GM23338 (cell line): ENCODE data around the gene EPHA8. TPM values are rescaled to one million over a fixed set of nuclear protein-coding genes. Genes with fewer than 3 reads are reported as not detected.

Experiments used
- ATAC-seq: fragments of 200-7000 bp; cut with Tn5 transposase; 3 replicates; pipeline ENCODE4 v1.9.1; 2020
- DNase-seq: peaks from one replicate; pipeline ENCODE4 v3.0.0-alpha.2; 2015; ENCODE audit warnings: low spot score
- H2AFZ ChIP-seq: fragments of 200-600 bp; sonication (generic); 2 replicates; pipeline ENCODE4 v1.8.0; 2016; ENCODE audit warnings: antibody characterized with exemption, mild to moderate bottlenecking, moderate library complexity
- H3F3A ChIP-seq: fragments of 200-600 bp; sonication (generic); replicated peaks from 2 replicates; pipeline ENCODE4 v1.8.0; 2017; ENCODE audit warnings: antibody characterized with exemption, mixed run types, low read depth
- H3K27ac ChIP-seq: fragments of 200-600 bp; sonication (generic); 2 replicates; pipeline ENCODE4 v1.6.1; 2016; ENCODE audit warnings: low read depth
- H3K27me3 ChIP-seq: fragments of 200-600 bp; sonication (generic); 2 replicates; pipeline ENCODE4 v1.8.0; 2016; ENCODE audit warnings: mild to moderate bottlenecking, mixed run types, moderate library complexity; ENCODE audit not compliant: insufficient read depth
- H3K36me3 ChIP-seq: fragments of 200-600 bp; sonication (generic); 2 replicates; pipeline ENCODE4 v1.8.0; 2016; ENCODE audit warnings: mild to moderate bottlenecking; ENCODE audit not compliant: insufficient read depth
- H3K4me1 ChIP-seq: fragments of 200-600 bp; sonication (generic); 2 replicates; pipeline ENCODE4 v1.8.0; 2016; ENCODE audit warnings: mild to moderate bottlenecking, moderate library complexity; ENCODE audit not compliant: insufficient read depth
- H3K4me2 ChIP-seq: fragments of 200-600 bp; sonication (generic); 2 replicates; pipeline ENCODE4 v1.7.1; 2017; ENCODE audit warnings: mixed run types
- H3K4me3 ChIP-seq: fragments of 200-600 bp; sonication (generic); 2 replicates; pipeline ENCODE4 v1.6.1; 2016; ENCODE audit warnings: mixed run types
- H3K79me2 ChIP-seq: fragments of 200-600 bp; sonication (generic); replicated peaks from 2 replicates; pipeline ENCODE4 v1.8.0; 2017; ENCODE audit warnings: mild to moderate bottlenecking; ENCODE audit not compliant: insufficient read depth
- H3K9me2 ChIP-seq: fragments of 200-600 bp; sonication (generic); 2 replicates; pipeline ENCODE4 v1.8.0; 2017; ENCODE audit not compliant: insufficient read depth
- H4K20me1 ChIP-seq: fragments of 200-600 bp; sonication (generic); replicated peaks from 2 replicates; pipeline ENCODE4 v1.8.0; 2017; ENCODE audit warnings: mild to moderate bottlenecking; ENCODE audit not compliant: insufficient read depth
- H3K27ac Mint-ChIP-seq: 2 replicates; pipeline ENCODE4 v1.8.0; 2020; ENCODE audit warnings: inconsistent platforms, mild to moderate bottlenecking, moderate library complexity, mixed read lengths
- H3K27me3 Mint-ChIP-seq: 3 replicates; pipeline ENCODE4 v1.8.0; 2022; ENCODE audit warnings: low read depth, mild to moderate bottlenecking, moderate library complexity, mixed read lengths, inconsistent platforms; ENCODE audit not compliant: insufficient read depth, poor library complexity
- H3K36me3 Mint-ChIP-seq: 3 replicates; pipeline ENCODE4 v1.8.0; 2021; ENCODE audit warnings: low read depth, mild to moderate bottlenecking, inconsistent platforms, moderate library complexity, mixed read lengths
- H3K4me1 Mint-ChIP-seq: 3 replicates; pipeline ENCODE4 v1.8.0; 2020; ENCODE audit warnings: mild to moderate bottlenecking, inconsistent platforms, mixed read lengths
- H3K4me3 Mint-ChIP-seq: 3 replicates; pipeline ENCODE4 v1.8.0; 2021; ENCODE audit warnings: moderate library complexity, mild to moderate bottlenecking, inconsistent platforms, mixed read lengths
- H3K9me3 Mint-ChIP-seq: 3 replicates; pipeline ENCODE4 v1.8.0; 2020; ENCODE audit warnings: moderate library complexity, mild to moderate bottlenecking, inconsistent platforms, mixed read lengths
- JUNB ChIP-seq: IDR thresholded peaks from one replicate; pipeline ENCODE4 v1.6.1; 2016; ENCODE audit warnings: antibody characterized with exemption; ENCODE audit not compliant: unreplicated experiment
- ZNF114 ChIP-seq: fragments of 250-450 bp; sonication (Bioruptor Pico); IDR thresholded peaks from 2 replicates; pipeline ENCODE4 v1.5.0; 2020; ENCODE audit warnings: mild to moderate bottlenecking, moderate library complexity
- ZNF331 ChIP-seq: fragments of 250-450 bp; sonication (Bioruptor Pico); IDR thresholded peaks from 2 replicates; pipeline ENCODE4 v1.5.0; 2020; ENCODE audit warnings: low read depth, mild to moderate bottlenecking, moderate library complexity
- polyA plus RNA-seq: library from polyadenylated mRNA; unstranded; fragments of >200 nt; fragmentation: Nextera tagmentation; extraction: Ambion mirVana; gene quantifications from 2 replicates; pipeline ENCODE4 v1.2.1, GENCODE V29; 2016
- total RNA-seq: library from RNA; depleted of rRNA; stranded (reverse); fragments of >200 nt; shearing (Covaris generic); gene quantifications from 2 replicates; pipeline ENCODE4 v1.2.3, GENCODE V29; 2014
- TF ChIP-seq, protein P1 (sequence below), 2 experiments: fragments of 200-600 bp in 1 of 2; sonication (generic) in 1 of 2; conservative IDR thresholded peaks; 2 replicates each; pipeline versions ENCODE4 v1.5.1 to v1.6.1; 2016 to 2017; ENCODE audit warnings: antibody characterized with exemption in 2 of 2, low read depth in 2 of 2, mild to moderate bottlenecking in 2 of 2, moderate library complexity in 1 of 2

Gene EPHA8
- total and polyA plus RNA-seq, 2 experiments from 2014 or later, result 2.3 to 5.0 TPM

GRCh38 chr1:22527122-22527521 is 36.2 kb upstream of the EPHA8 start:
- Histone ChIP-seq H4K20me1 (no peaks in the 10 kb centered on the region), H3K4me2 (no peak overlapping the region), H3F3A (no peaks in the 10 kb centered on the region), H3K36me3 (peaks cover 11% of the 10 kb centered on the region; the same call in 1 of the 2 replicates), H3K27me3 (no peaks in the 10 kb centered on the region), H3K4me3 (no peak overlapping the region), H3K79me2 (no peaks in the 10 kb centered on the region), H3K9me2 (no peaks in the 10 kb centered on the region), H2AFZ (no peak overlapping the region), H3K27ac (no peak overlapping the region), H3K4me1 (no peaks in the 10 kb centered on the region)
- DNase-seq (no peak), ATAC-seq (peak; percentile 57)
- peaks cover 6% of the 10 kb centered on the region; the same call in 1 of the 3 replicates for H3K36me3 Mint-ChIP-seq
- no peaks in the 10 kb centered on the region; the same call in 2 of the 3 replicates for H3K4me1 Mint-ChIP-seq
- TF ChIP-seq, protein P1, sequence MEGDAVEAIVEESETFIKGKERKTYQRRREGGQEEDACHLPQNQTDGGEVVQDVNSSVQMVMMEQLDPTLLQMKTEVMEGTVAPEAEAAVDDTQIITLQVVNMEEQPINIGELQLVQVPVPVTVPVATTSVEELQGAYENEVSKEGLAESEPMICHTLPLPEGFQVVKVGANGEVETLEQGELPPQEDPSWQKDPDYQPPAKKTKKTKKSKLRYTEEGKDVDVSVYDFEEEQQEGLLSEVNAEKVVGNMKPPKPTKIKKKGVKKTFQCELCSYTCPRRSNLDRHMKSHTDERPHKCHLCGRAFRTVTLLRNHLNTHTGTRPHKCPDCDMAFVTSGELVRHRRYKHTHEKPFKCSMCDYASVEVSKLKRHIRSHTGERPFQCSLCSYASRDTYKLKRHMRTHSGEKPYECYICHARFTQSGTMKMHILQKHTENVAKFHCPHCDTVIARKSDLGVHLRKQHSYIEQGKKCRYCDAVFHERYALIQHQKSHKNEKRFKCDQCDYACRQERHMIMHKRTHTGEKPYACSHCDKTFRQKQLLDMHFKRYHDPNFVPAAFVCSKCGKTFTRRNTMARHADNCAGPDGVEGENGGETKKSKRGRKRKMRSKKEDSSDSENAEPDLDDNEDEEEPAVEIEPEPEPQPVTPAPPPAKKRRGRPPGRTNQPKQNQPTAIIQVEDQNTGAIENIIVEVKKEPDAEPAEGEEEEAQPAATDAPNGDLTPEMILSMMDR (conservative IDR thresholded peaks at IDR 0.05; ENCODE audit: low read depth in 2 of 2), result 0 out of 4 replicates have a peak, but pooled peaks of 1 of the 2 experiments have one; percentile 3
- TF ChIP-seq ZNF331 (CRISPR knock-in tag), result no peak
- no peak overlapping the region for H3K27ac Mint-ChIP-seq
- H3K9me3 Mint-ChIP-seq, result no peaks in the 10 kb centered on the region
- H3K4me3 Mint-ChIP-seq, result no peak overlapping the region
- peaks cover 7% of the 10 kb centered on the region for H3K27me3 Mint-ChIP-seq

DNA sequence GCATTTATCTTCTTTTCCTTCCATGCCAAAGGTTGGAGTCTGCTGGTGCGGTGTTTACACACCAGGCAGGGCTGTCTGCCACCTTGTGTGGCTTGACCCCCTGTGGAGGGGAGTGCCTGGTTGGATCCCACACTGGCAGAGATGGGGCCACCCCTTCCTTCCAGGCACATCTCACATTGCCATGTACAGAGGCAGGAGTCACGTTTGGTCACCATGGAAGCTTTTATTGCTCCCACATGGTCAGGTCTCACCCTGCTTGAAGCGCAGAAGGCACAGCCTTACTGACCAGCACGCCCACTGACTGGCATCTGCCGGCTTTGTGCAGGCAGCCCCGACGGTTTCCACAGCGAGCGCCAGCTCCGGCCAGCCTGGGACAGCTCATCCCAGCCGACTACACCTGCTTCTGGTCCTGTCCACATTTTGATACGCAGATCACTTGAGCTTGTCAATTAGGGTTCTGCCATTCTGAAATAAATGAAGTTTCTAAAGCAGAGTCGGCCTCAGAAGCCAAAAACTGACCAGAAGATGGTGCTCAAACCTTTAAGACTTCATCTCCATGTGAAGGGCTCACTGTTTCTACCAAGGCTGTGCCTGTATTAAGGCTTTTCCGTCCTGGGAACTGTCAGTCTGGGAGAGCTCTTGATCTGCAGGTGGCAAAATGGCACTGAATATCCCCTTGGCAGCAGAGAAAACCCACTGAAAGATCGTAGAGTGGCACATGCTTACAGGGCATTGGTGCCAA is 35.6 kb upstream of the EPHA8 start:
- Histone ChIP-seq H3K27ac (no peak overlapping the region), H3K9me2 (no peaks in the 10 kb centered on the region), H3K4me1 (no peaks in the 10 kb centered on the region), H3F3A (no peaks in the 10 kb centered on the region), H3K36me3 (peaks cover 11% of the 10 kb centered on the region; the same call in 1 of the 2 replicates), H3K79me2 (no peaks in the 10 kb centered on the region), H3K4me2 (no peak overlapping the region), H3K27me3 (no peaks in the 10 kb centered on the region), H4K20me1 (no peaks in the 10 kb centered on the region), H3K4me3 (no peak overlapping the region), H2AFZ (no peak overlapping the region)
- ATAC-seq (peak; percentile 78), DNase-seq (peak; percentile 57)
- no peaks in the 10 kb centered on the region; the same call in 2 of the 3 replicates for H3K4me1 Mint-ChIP-seq
- TF ChIP-seq ZNF114 (CRISPR knock-in tag), result no peak
- TF ChIP-seq, protein P1 (conservative IDR thresholded peaks at IDR 0.05; ENCODE audit: low read depth in 2 of 2), result peak; percentile 42 to 69
- H3K9me3 Mint-ChIP-seq, result no peaks in the 10 kb centered on the region
- H3K36me3 Mint-ChIP-seq, result peaks cover 6% of the 10 kb centered on the region; the same call in 1 of the 3 replicates
- H3K4me3 Mint-ChIP-seq, result no peak overlapping the region
- H3K27me3 Mint-ChIP-seq, result peaks cover 7% of the 10 kb centered on the region
- no peak overlapping the region for H3K27ac Mint-ChIP-seq

DNA sequence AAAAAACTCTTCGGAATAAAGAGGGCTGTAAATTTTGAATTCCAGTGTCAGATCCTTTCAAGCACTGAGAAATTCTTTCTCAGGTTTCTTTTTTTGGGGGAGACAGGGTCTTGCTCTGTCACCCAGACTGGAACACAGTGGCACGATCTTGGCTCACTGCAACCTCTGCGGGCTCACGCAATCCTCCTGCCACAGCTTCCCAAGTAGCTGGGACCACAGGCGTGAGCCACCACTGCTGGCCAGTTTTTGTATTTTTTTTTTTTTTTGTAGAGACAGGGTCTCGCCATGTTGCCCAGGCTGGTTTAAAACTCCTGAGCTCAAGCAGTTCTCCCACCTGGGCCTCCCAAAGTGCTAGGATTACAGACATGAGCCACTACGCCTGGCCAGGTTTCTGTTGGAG is 34.8 kb upstream of the EPHA8 start:
- Histone ChIP-seq H4K20me1 (no peaks in the 10 kb centered on the region), H3K79me2 (no peaks in the 10 kb centered on the region), H3K4me1 (no peaks in the 10 kb centered on the region), H3K9me2 (no peaks in the 10 kb centered on the region), H3K27ac (no peak overlapping the region), H2AFZ (no peak overlapping the region), H3K4me2 (no peak overlapping the region), H3K4me3 (no peak overlapping the region), H3F3A (no peaks in the 10 kb centered on the region), H3K27me3 (no peaks in the 10 kb centered on the region), H3K36me3 (peaks cover 11% of the 10 kb centered on the region; the same call in 1 of the 2 replicates)
- Mint-ChIP-seq H3K4me1 (no peaks in the 10 kb centered on the region; the same call in 2 of the 3 replicates), H3K27ac (no peak overlapping the region), H3K9me3 (no peaks in the 10 kb centered on the region), H3K27me3 (peaks cover 9% of the 10 kb centered on the region), H3K36me3 (peaks cover 6% of the 10 kb centered on the region; the same call in 1 of the 3 replicates), H3K4me3 (no peak overlapping the region)
- DNase-seq, result no peak
- no peak for ATAC-seq
- TF ChIP-seq JUNB, result no peak
